HCT116 (cell line): Measurements from ENCODE around the gene PRR12. TPM values are rescaled to one million over a fixed set of nuclear protein-coding genes. Genes with fewer than 3 reads are reported as not detected.
A peak's percentile ranks its signal among the peaks of the same experiment; 100 is the strongest.

Experiments
- ATAC-seq: fragments of 200-7000 bp; cut with Tn5 transposase; 2 replicates; pipeline ENCODE4 v1.9.1; 2020; ENCODE audit warnings: mild to moderate bottlenecking, moderate library complexity
- BruUV-seq: library from RNA; stranded (reverse); fragments of 400-500 nt; replicated peaks from 2 replicates; lab custom pipeline; 2021; lab: Mats Ljungman, UMichigan
- CTCF ChIA-PET: fragments of 300-600 bp; sonication (Branson Sonifier 250); formaldehyde crosslinking; loops from one replicate; lab custom pipeline; 2021; ENCODE audit warnings: antibody characterized with exemption; lab: Charles Lee
- POLR2A ChIA-PET: fragments of 300-600, 350-600 bp; sonication (Branson Sonifier 250); formaldehyde crosslinking; loops from one replicate; lab custom pipeline; 2021; ENCODE audit warnings: antibody characterized with exemption; lab: Charles Lee
- RAD21 ChIA-PET, 2 experiments: fragments of 300-600 bp; sonication (Branson Sonifier 250); formaldehyde crosslinking; loops; one replicate each; lab custom pipeline; 2023; ENCODE audit warnings: low total read pairs in 2 of 2; ENCODE audit not compliant: uncharacterized antibody in 2 of 2, unreplicated experiment in 2 of 2, low non-redundant PET in 1 of 2; lab: Charles Lee
- DNase-seq: peaks from one replicate; pipeline ENCODE4 v3.0.0-alpha.2; 2010; ENCODE audit warnings: low read depth, low spot score
- H2AFZ ChIP-seq: fragments of 200-600 bp; shearing (Covaris generic), sonication (generic); 2 replicates; pipeline ENCODE4 v1.6.1; 2017; ENCODE audit warnings: low read depth, mixed run types, mixed read lengths, antibody characterized with exemption, low read length; ENCODE audit not compliant: poor library complexity, severe bottlenecking
- H3K27ac ChIP-seq: 2 replicates; pipeline ENCODE4 v1.5.1; 2012; ENCODE audit warnings: low read depth, low read length
- H3K27me3 ChIP-seq: fragments of 200-600 bp; sonication (generic); 2 replicates; pipeline ENCODE4 v1.6.1; 2016; ENCODE audit warnings: mixed run types, low read length, mixed read lengths; ENCODE audit not compliant: insufficient read depth
- H3K36me3 ChIP-seq, 2 experiments: fragments of 200-500 bp in 1 of 2; fragments of 200-600 bp in 1 of 2; sonication (Bioruptor generic) in 1 of 2; sonication (generic) in 1 of 2; 2 replicates each; pipeline versions ENCODE4 v1.5.1 to v1.6.1; 2014 to 2016; ENCODE audit warnings: low read length in 2 of 2, inconsistent platforms in 1 of 2, mixed read lengths in 1 of 2, mixed run types in 1 of 2; ENCODE audit not compliant: insufficient read depth in 2 of 2, control insufficient read depth in 1 of 2
- H3K4me1 ChIP-seq, 2 experiments: fragments of 200-600 bp in 1 of 2; sonication (generic) in 1 of 2; 2 replicates each; pipeline versions ENCODE4 v1.5.1 to v1.6.1; 2012 to 2017; ENCODE audit warnings: low read length in 2 of 2, inconsistent platforms in 1 of 2, mild to moderate bottlenecking in 1 of 2, mixed read lengths in 1 of 2, mixed run types in 1 of 2, moderate library complexity in 1 of 2; ENCODE audit not compliant: insufficient read depth in 2 of 2, control insufficient read depth in 1 of 2
- H3K4me2 ChIP-seq: fragments of 200-600 bp; sonication (generic); 2 replicates; pipeline ENCODE4 v1.6.1; 2017; ENCODE audit warnings: mixed run types, low read length, mixed read lengths
- H3K4me3 ChIP-seq, 2 experiments: fragments of 200-600 bp in 1 of 2; sonication (generic) in 1 of 2; replicated peaks in 1 of 2; 2 replicates each; pipeline ENCODE4 v1.5.1; 2011 to 2016; ENCODE audit warnings: low read length in 2 of 2, control low read depth in 1 of 2, low read depth in 1 of 2, mild to moderate bottlenecking in 1 of 2, mixed read lengths in 1 of 2, mixed run types in 1 of 2
- H3K79me2 ChIP-seq: fragments of 200-600 bp; sonication (generic); 2 replicates; pipeline ENCODE4 v1.6.1; 2017; ENCODE audit warnings: mild to moderate bottlenecking, mixed run types, low read length, moderate library complexity, mixed read lengths; ENCODE audit not compliant: insufficient read depth
- H3K9ac ChIP-seq: fragments of 200-600 bp; sonication (generic); 2 replicates; pipeline ENCODE4 v1.6.1; 2016; ENCODE audit warnings: low read length, mixed read lengths
- H3K9me2 ChIP-seq: fragments of 200-600 bp; sonication (generic), shearing (Covaris generic); 2 replicates; pipeline ENCODE4 v1.6.1; 2017; ENCODE audit warnings: mixed run types, mild to moderate bottlenecking, moderate library complexity; ENCODE audit not compliant: insufficient read depth
- H3K9me3 ChIP-seq, 2 experiments: fragments of 200-500 bp in 1 of 2; fragments of 200-600 bp in 1 of 2; sonication (Bioruptor generic) in 1 of 2; sonication (generic) in 1 of 2; 2 replicates each; pipeline ENCODE4 v1.6.1; 2014 to 2017; ENCODE audit warnings: low read length in 2 of 2, mixed read lengths in 2 of 2, inconsistent platforms in 1 of 2, low read depth in 1 of 2, mild to moderate bottlenecking in 1 of 2, mixed run types in 1 of 2, moderate library complexity in 1 of 2; ENCODE audit not compliant: control insufficient read depth in 1 of 2, insufficient read depth in 1 of 2
- H4K20me1 ChIP-seq: fragments of 200-600 bp; sonication (generic), shearing (Covaris generic); 2 replicates; pipeline ENCODE4 v1.6.1; 2017; ENCODE audit warnings: mixed run types, mild to moderate bottlenecking, moderate library complexity; ENCODE audit not compliant: insufficient read depth
- ATF3 ChIP-seq: IDR thresholded peaks from 2 replicates; pipeline ENCODE4 v1.6.1; 2012
- CBX3 ChIP-seq: IDR thresholded peaks from 2 replicates; pipeline ENCODE4 v1.6.1; 2012; ENCODE audit warnings: low read depth
- CTCF ChIP-seq, 3 experiments: fragments of 200-600 bp in 1 of 3; sonication (generic) in 1 of 3; IDR thresholded peaks in 2 of 3; conservative IDR thresholded peaks in 1 of 3; 2 replicates each; pipeline ENCODE4 v1.5.1; 2012 to 2017; ENCODE audit warnings: low read depth in 2 of 3, low read length in 2 of 3, antibody characterized with exemption in 1 of 3, borderline replicate concordance in 1 of 3, control low read depth in 1 of 3, mild to moderate bottlenecking in 1 of 3, mixed read lengths in 1 of 3, mixed run types in 1 of 3, moderate library complexity in 1 of 3; ENCODE audit not compliant: insufficient read depth in 1 of 3
- EGR1 ChIP-seq: IDR thresholded peaks from 2 replicates; pipeline ENCODE4 v1.6.1; 2012; ENCODE audit warnings: low read depth
- RAD21 ChIP-seq: IDR thresholded peaks from 2 replicates; pipeline ENCODE4 v1.6.1; 2012; ENCODE audit warnings: low read depth, mild to moderate bottlenecking
- intact Hi-C: fragments of 100-400 bp; cut with micrococcal nuclease; formaldehyde crosslinking; loops from 2 replicates; pipeline ENCODE4 v1.10.0; 2022
- total RNA-seq: library from RNA; stranded (reverse); gene quantifications from one replicate; pipeline ENCODE4 v1.2.1, GENCODE V29; 2021; ENCODE audit not compliant: unreplicated experiment

PRR12 gene
- total RNA-seq, 1 experiment from 2014 or later = 26.9 TPM

GRCh38 chr19:49546825-49547565 lies 44.0 kb upstream of the PRR12 start:
- ATAC-seq (peak; percentile 89), DNase-seq (peak; percentile 85)
- no peaks in the 10 kb centered on the region for H3K9me3 ChIP-seq
- H3K27me3 ChIP-seq = no peaks in the 10 kb centered on the region
- no peaks in the 10 kb centered on the region for H4K20me1 ChIP-seq
- no peaks in the 10 kb centered on the region for H3K79me2 ChIP-seq
- ChIA-PET CTCF (interaction anchor here (0.6 to 4.8 kb wide), 27 partner anchors 10 to 348 kb away, joined by 3 to 47 read pairs (median 5); partner anchors contain the start of genes ALDH16A1, FLT3LG, RPS11 and RRAS), POLR2A (interaction anchor here (0.6 to 1.8 kb wide), 12 partner anchors 36 to 132 kb away, joined by 3 to 7 read pairs (median 4); partner anchors contain the start of genes RPS11 and SCAF1), RAD21 (interaction anchor here (0.7 to 2.1 kb wide), 8 partner anchors 37 to 125 kb away, joined by 3 to 12 read pairs (median 6); no protein-coding TSS in a partner anchor)
- peaks cover 3 to 14% of the 10 kb centered on the region in 2 experiments; a peak in 3 of 4 replicates for H3K4me1 ChIP-seq
- H3K27ac ChIP-seq = peak overlapping the region; percentile 53; the same call in 1 of the 2 replicates
- intact Hi-C loops = loop anchor here (1.0 to 5.0 kb wide), 3 partner anchors 44 to 320 kb away; no protein-coding TSS in a partner anchor
- H3K36me3 ChIP-seq = no peaks in the 10 kb centered on the region
- no peaks in the 10 kb centered on the region for H3K9me2 ChIP-seq
- peak overlapping the region; percentile 78 for H3K4me2 ChIP-seq
- peak overlapping the region; percentile 49 for H3K9ac ChIP-seq
- TF ChIP-seq CBX3 = peak; percentile 64; the same call in 1 of the 2 replicates
- TF ChIP-seq ATF3 = no peak
- TF ChIP-seq CTCF (IDR thresholded peaks at IDR 0.05 in 2 of 3, conservative IDR thresholded peaks at IDR 0.05 in 1 of 3; ENCODE audit: borderline replicate concordance in 1 of 3, insufficient read depth in 1 of 3, low read depth in 2 of 3, low read length in 2 of 3) = peak; percentile 70 to 94 (median 88)
- TF ChIP-seq RAD21 = peak; percentile 92
- peak; percentile 63; the same call in 1 of the 2 replicates for TF ChIP-seq EGR1
- peak overlapping the region; percentile 96 for H2AFZ ChIP-seq
- H3K4me3 ChIP-seq = peak overlapping the region; percentile 29 to 45
- BruUV-seq = no TSS peak
